Measurements from ENCODE around the gene CCDC183. TPM values are rescaled to one million over a fixed set of nuclear protein-coding genes. Genes with fewer than 3 reads are reported as not detected.

Gene CCDC183
- total and polyA plus RNA-seq, 2 donors from 2014 or later, result 0.88 to 3.1 TPM

GRCh38 chr9:136761545-136761981, 34.6 kb upstream of the CCDC183 start:
- DNase-seq (peak in 2 of 5 donors; percentile 60 to 66), FAIRE-seq (no peak)
- Histone ChIP-seq H3K4me1 (ENCODE audit: control insufficient read depth in 2 of 3, insufficient read depth in 2 of 3, low read depth in 1 of 3, low read length in 3 of 3) (no peaks in the 10 kb centered on the region), H3K4me3 (ENCODE audit: low read length in 3 of 3) (no peak overlapping the region), H3K27ac (ENCODE audit: low read depth in 2 of 2, low read length in 2 of 2) (no peak overlapping the region), H3K9me3 (ENCODE audit: control insufficient read depth in 2 of 3, insufficient read depth in 1 of 3, low read length in 3 of 3) (no peaks in the 10 kb centered on the region), H3K27me3 (ENCODE audit: control insufficient read depth, insufficient read depth, low read length) (no peaks in the 10 kb centered on the region), H3K9ac (ENCODE audit: low read length in 3 of 3) (no peak overlapping the region), H3K36me3 (ENCODE audit: control insufficient read depth in 2 of 3, insufficient read depth in 3 of 3, low read length in 3 of 3) (no peaks in the 10 kb centered on the region)
- TF ChIP-seq, protein P1, sequence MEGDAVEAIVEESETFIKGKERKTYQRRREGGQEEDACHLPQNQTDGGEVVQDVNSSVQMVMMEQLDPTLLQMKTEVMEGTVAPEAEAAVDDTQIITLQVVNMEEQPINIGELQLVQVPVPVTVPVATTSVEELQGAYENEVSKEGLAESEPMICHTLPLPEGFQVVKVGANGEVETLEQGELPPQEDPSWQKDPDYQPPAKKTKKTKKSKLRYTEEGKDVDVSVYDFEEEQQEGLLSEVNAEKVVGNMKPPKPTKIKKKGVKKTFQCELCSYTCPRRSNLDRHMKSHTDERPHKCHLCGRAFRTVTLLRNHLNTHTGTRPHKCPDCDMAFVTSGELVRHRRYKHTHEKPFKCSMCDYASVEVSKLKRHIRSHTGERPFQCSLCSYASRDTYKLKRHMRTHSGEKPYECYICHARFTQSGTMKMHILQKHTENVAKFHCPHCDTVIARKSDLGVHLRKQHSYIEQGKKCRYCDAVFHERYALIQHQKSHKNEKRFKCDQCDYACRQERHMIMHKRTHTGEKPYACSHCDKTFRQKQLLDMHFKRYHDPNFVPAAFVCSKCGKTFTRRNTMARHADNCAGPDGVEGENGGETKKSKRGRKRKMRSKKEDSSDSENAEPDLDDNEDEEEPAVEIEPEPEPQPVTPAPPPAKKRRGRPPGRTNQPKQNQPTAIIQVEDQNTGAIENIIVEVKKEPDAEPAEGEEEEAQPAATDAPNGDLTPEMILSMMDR (IDR thresholded peaks at IDR 0.05; ENCODE audit: borderline replicate concordance, extremely low read depth, insufficient read depth), result no peak
- intact Hi-C loops (cut with DNase I), result no loop called here

GRCh38 chr9:136762221-136762691, 33.9 kb upstream of the CCDC183 start:
- H3K27me3 ChIP-seq (ENCODE audit: control insufficient read depth, insufficient read depth, low read length), result no peaks in the 10 kb centered on the region
- FAIRE-seq (no peak), DNase-seq (peak in 1 of 5 donors; percentile 63)
- no peak overlapping the region for H3K27ac ChIP-seq (ENCODE audit: low read depth in 2 of 2, low read length in 2 of 2)
- H3K4me1 ChIP-seq (ENCODE audit: control insufficient read depth in 2 of 3, insufficient read depth in 2 of 3, low read depth in 1 of 3, low read length in 3 of 3), result no peaks in the 10 kb centered on the region
- TF ChIP-seq, protein P1 (IDR thresholded peaks at IDR 0.05; ENCODE audit: borderline replicate concordance, extremely low read depth, insufficient read depth), result no peak
- no peak overlapping the region for H3K9ac ChIP-seq (ENCODE audit: low read length in 3 of 3)
- H3K9me3 ChIP-seq (ENCODE audit: control insufficient read depth in 2 of 3, insufficient read depth in 1 of 3, low read length in 3 of 3), result no peaks in the 10 kb centered on the region
- no peak overlapping the region for H3K4me3 ChIP-seq (ENCODE audit: low read length in 3 of 3)
- no peaks in the 10 kb centered on the region for H3K36me3 ChIP-seq (ENCODE audit: control insufficient read depth in 2 of 3, insufficient read depth in 3 of 3, low read length in 3 of 3)
- intact Hi-C loops (cut with DNase I), result no loop called here

DNA sequence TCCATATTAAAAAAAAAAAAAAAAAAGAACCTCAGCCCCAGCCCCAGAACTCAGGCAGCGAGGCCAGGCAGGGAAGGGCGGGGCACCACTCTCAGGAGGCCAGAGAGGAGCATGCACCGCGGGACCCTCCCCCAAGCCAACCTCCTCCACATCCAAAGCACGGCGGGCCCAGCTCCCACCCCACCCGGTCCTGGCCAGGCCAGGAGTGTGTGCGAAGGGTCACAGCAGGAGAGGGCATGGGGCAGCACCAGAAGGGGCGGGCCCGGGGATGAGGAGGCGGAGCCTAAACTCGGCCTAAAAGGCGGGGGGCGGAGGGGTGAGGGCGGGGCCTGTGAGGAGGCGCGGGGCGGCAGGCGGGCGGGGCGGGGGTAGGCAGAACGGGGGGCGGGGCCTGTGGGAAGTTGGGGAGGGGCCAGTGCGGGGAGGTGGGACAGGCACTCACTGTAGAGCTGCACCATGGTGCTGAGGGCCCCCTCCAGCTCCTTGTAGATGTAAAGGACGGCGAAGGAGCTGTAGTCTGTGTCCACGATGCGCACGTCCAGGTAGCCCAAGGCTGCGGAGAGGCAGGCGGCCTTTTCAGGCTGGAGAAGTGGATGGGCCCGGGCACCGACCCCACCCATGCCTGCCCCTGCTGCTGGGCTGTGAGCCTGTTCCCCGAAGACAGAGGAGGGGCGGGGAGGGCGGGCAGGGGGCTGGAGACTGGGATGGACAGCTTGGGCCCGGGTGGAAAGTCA, 33.1 kb upstream of the CCDC183 start:
- FAIRE-seq (no peak), DNase-seq (peak; percentile 64 to 91 (median 77))
- TF ChIP-seq, protein P1 (IDR thresholded peaks at IDR 0.05; ENCODE audit: borderline replicate concordance, extremely low read depth, insufficient read depth), result no peak
- intact Hi-C loops (cut with DNase I), result no loop called here
- no peak overlapping the region for H3K4me3 ChIP-seq (ENCODE audit: low read length in 3 of 3)
- H3K27me3 ChIP-seq (ENCODE audit: control insufficient read depth, insufficient read depth, low read length), result no peaks in the 10 kb centered on the region
- H3K36me3 ChIP-seq (ENCODE audit: control insufficient read depth in 2 of 3, insufficient read depth in 3 of 3, low read length in 3 of 3), result no peaks in the 10 kb centered on the region
- H3K9ac ChIP-seq (ENCODE audit: low read length in 3 of 3), result no peak overlapping the region
- H3K4me1 ChIP-seq (ENCODE audit: control insufficient read depth in 2 of 3, insufficient read depth in 2 of 3, low read depth in 1 of 3, low read length in 3 of 3), result no peaks in the 10 kb centered on the region
- H3K9me3 ChIP-seq (ENCODE audit: control insufficient read depth in 2 of 3, insufficient read depth in 1 of 3, low read length in 3 of 3), result no peaks in the 10 kb centered on the region
- no peak overlapping the region for H3K27ac ChIP-seq (ENCODE audit: low read depth in 2 of 2, low read length in 2 of 2)

Data from kidney (tissue), 14 donors.